GM21529 (cell line): ENCODE results near the gene ALDH1L2.
"Not testable (repeated sequence)": the region's sequence is repeated elsewhere in the genome, so short reads cannot be mapped to it uniquely, and the experiment has no call there.

ENCODE experiments used
- ATAC-seq: cut with Tn5 transposase; IDR thresholded peaks from one replicate; pipeline ENCODE4 v1.9.1; 2021; ENCODE audit not compliant: unreplicated experiment

Gene ALDH1L2

GRCh38 chr12:104986022-104986941 lies 98.0 kb downstream of the ALDH1L2 start, which contains the start of gene NOPCHAP1:
Gene NOPCHAP1, plus strand, starts transcription at chr12:104986316. Its CDS starts 37 bp downstream, at chr12:104986353.
- ATAC-seq = peak; percentile 97

GRCh38 chr12:104985206-104985605 lies 99.1 kb downstream of the ALDH1L2 start:
- no peak for ATAC-seq

- ATAC-seq = not testable (repeated sequence)
These were observed 106.6 kb downstream of the ALDH1L2 start for GRCh38 chr12:104977688-104978087.

DNA sequence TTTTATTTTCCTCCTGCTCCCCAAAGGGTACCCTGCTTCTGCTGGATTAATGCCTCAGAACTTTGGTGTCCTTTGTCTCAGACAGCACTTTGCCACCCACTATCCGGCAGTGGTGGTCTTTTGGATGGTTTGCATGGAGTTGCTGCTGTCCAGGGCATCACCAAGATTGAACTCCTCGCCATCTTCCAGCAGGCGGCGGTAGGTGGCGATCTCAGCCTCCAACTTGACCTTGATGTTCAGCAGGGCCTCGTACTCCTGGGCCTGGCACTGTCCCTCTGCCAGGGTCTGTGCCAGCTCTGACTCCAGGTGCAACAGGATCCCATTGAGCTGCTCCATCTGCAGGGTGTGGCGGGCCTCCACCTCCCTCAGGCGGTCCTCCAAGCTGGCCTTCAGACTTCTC lies 107.6 kb downstream of the ALDH1L2 start:
- ATAC-seq = no peak

GRCh38 chr12:104975587-104976343 lies 108.5 kb downstream of the ALDH1L2 start:
- ATAC-seq = no peak

DNA sequence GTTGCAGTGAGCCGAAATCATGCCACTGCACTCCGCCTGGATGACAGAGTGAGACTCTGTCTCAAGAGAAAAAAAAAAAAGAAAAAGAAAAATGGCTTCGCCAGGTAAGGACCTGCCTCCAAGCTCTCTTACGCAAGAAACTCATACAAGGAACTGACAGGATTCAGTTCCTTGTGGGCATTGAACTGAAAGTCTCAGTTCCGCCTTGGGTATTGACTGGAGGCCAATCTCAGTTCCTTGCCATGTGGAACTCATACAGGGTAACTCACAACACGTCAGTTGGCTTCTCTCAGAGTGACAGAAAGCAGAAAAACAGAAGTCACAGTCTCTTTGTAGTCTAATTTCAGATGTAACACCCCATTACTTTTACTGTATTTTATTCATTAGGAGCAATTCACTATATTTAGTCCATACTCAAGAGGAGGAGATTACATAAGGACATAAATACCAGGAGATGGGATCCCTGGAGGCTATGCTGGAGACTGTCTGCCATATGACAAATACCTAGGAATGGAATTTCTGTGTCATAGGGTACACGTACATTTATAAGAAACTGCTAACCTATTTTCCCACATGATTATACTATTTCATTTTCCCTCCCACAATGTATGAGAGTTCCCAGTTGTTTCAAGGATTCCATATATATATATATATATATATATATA lies 109.5 kb downstream of the ALDH1L2 start:
- peak; percentile 99 for ATAC-seq

DNA sequence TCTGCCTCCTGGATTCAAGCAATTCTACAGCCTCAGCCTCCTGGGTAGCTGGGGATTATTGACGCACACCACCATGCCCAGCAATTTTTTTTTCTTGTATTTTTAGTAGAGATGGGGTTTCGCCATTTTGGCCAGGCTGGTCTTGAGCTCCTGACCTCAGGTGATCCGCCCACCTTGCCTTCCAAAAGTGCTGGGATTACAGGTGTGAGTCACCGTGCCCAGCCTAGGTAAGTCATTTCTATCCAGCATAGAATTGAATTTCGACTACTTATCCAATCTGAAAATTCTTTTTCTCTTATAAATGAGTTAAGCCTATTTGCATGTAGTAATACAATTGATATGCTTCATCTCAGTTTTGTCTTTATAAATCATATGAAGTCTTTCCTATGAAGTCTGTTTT lies 111.0 kb downstream of the ALDH1L2 start:
- ATAC-seq = no peak

GRCh38 chr12:104971306-104971705 lies 113.0 kb downstream of the ALDH1L2 start:
- ATAC-seq = no peak
